Thyroid gland (tissue), 4 donors: ENCODE results near the gene BANK1. TPM values are rescaled to one million over a fixed set of nuclear protein-coding genes. Genes with fewer than 3 reads are reported as not detected.

Source experiments
- DNase-seq, 2 donors: peaks; one replicate each; pipeline ENCODE4 v3.0.0-alpha.2; 2019
- H3K27ac ChIP-seq, 3 donors: fragments of 200-600 bp; sonication (generic); 1 replicate in 2 of 3; 2 replicates in 1 of 3; pipeline ENCODE4 v1.5.1; 2016 to 2019; ENCODE audit warnings: mild to moderate bottlenecking in 1 of 3, moderate library complexity in 1 of 3
- H3K27me3 ChIP-seq: fragments of 200-600 bp; sonication (generic); one replicate; pipeline ENCODE4 v1.5.1; 2019
- H3K36me3 ChIP-seq, 2 donors: fragments of 200-600 bp; sonication (generic); one replicate each; pipeline ENCODE4 v1.5.1; 2016 to 2019
- H3K4me1 ChIP-seq, 2 donors: fragments of 200-600 bp; sonication (generic); one replicate each; pipeline ENCODE4 v1.5.1; 2017 to 2019
- H3K4me3 ChIP-seq, 3 donors: fragments of 200-600 bp; sonication (generic); replicated peaks in 1 of 3; 1 replicate in 2 of 3; 2 replicates in 1 of 3; pipeline ENCODE4 v1.5.1; 2016; ENCODE audit warnings: mild to moderate bottlenecking in 1 of 3
- H3K9me3 ChIP-seq: fragments of 200-600 bp; sonication (generic); one replicate; pipeline ENCODE4 v1.5.1; 2017
- POLR2A ChIP-seq, 2 donors: fragments of 450-650 bp; IDR thresholded peaks; one replicate each; pipeline ENCODE4 v1.6.1; 2017; ENCODE audit warnings: antibody characterized with exemption in 2 of 2, mild to moderate bottlenecking in 2 of 2, moderate library complexity in 1 of 2
- WGBS, 2 donors: methylation state at CpG; one replicate each; pipeline ENCODE4 v1.1.5; 2017; 5-methylcytosine and 5-hydroxymethylcytosine counted together
- intact Hi-C: fragments of 100-400 bp; cut with DNase I; formaldehyde crosslinking; loops from one replicate; pipeline ENCODE4 v1.15.1; 2023
- total RNA-seq, 4 donors: library from RNA; depleted of rRNA; stranded (reverse); fragments of >200 nt; gene quantifications; one replicate each; pipeline ENCODE4 v1.2.3, GENCODE V29; 2016
- TF ChIP-seq, protein P1 (sequence below), 6 experiments: fragments of 200-600 bp in 3 of 6; fragments of 450-650 bp in 3 of 6; sonication (generic) in 3 of 6; IDR thresholded peaks; one replicate each; pipeline ENCODE4 v1.5.1; 2016 to 2019; ENCODE audit warnings: antibody characterized with exemption in 6 of 6, mild to moderate bottlenecking in 2 of 6, inconsistent platforms in 1 of 6, moderate library complexity in 1 of 6

BANK1 gene, protein sequence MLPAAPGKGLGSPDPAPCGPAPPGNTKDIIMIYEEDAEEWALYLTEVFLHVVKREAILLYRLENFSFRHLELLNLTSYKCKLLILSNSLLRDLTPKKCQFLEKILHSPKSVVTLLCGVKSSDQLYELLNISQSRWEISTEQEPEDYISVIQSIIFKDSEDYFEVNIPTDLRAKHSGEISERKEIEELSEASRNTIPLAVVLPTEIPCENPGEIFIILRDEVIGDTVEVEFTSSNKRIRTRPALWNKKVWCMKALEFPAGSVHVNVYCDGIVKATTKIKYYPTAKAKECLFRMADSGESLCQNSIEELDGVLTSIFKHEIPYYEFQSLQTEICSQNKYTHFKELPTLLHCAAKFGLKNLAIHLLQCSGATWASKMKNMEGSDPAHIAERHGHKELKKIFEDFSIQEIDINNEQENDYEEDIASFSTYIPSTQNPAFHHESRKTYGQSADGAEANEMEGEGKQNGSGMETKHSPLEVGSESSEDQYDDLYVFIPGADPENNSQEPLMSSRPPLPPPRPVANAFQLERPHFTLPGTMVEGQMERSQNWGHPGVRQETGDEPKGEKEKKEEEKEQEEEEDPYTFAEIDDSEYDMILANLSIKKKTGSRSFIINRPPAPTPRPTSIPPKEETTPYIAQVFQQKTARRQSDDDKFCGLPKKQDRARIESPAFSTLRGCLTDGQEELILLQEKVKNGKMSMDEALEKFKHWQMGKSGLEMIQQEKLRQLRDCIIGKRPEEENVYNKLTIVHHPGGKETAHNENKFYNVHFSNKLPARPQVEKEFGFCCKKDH
- total RNA-seq = 10 to 100 TPM; 15.5 to 22.8 (median 20.3) TPM

GRCh38 chr4:101790521-101791181 is at the start of gene BANK1:
TSS of gene BANK1 (plus strand) at chr4:101790730. CDS start at chr4:101790881, 151 bp downstream.
- H3K27me3 ChIP-seq = no peaks in the 10 kb centered on the region
- H3K36me3 ChIP-seq = no peaks in the 10 kb centered on the region
- intact Hi-C loops = no loop called here
- H3K4me1 ChIP-seq = peaks cover 0 to 5% of the 10 kb centered on the region in 2 donors
- 8% methylated on average over 24 to 33 of the region's 44 CpGs for WGBS, 2 donors
- peak within 1 kb of the TSS; percentile 18 to 53 (median 25) for H3K4me3 ChIP-seq
- peak within 1 kb of the TSS; percentile 94 to 97 (median 96) for H3K27ac ChIP-seq
- TF ChIP-seq, protein P1, sequence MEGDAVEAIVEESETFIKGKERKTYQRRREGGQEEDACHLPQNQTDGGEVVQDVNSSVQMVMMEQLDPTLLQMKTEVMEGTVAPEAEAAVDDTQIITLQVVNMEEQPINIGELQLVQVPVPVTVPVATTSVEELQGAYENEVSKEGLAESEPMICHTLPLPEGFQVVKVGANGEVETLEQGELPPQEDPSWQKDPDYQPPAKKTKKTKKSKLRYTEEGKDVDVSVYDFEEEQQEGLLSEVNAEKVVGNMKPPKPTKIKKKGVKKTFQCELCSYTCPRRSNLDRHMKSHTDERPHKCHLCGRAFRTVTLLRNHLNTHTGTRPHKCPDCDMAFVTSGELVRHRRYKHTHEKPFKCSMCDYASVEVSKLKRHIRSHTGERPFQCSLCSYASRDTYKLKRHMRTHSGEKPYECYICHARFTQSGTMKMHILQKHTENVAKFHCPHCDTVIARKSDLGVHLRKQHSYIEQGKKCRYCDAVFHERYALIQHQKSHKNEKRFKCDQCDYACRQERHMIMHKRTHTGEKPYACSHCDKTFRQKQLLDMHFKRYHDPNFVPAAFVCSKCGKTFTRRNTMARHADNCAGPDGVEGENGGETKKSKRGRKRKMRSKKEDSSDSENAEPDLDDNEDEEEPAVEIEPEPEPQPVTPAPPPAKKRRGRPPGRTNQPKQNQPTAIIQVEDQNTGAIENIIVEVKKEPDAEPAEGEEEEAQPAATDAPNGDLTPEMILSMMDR (IDR thresholded peaks at IDR 0.05) = peak in 3 of 6 experiments; percentile 17 to 31 (median 23)
- TF ChIP-seq POLR2A (IDR thresholded peaks at IDR 0.05) = peak in 1 of 2 donors; percentile 73
- no peaks in the 10 kb centered on the region for H3K9me3 ChIP-seq
- peak; percentile 68 to 72 for DNase-seq

GRCh38 chr4:101753721-101754120 is 36.8 kb upstream of the BANK1 start:
- DNase-seq = no peak
- H3K27ac ChIP-seq = no peak overlapping the region
- intact Hi-C loops = no loop called here
- H3K4me1 ChIP-seq = no peaks in the 10 kb centered on the region
- no peaks in the 10 kb centered on the region for H3K36me3 ChIP-seq
- no peaks in the 10 kb centered on the region for H3K9me3 ChIP-seq
- WGBS, 2 donors = 49 to 50% methylated on average over 2 of the region's 2 CpGs
- H3K27me3 ChIP-seq = no peaks in the 10 kb centered on the region
- no peak overlapping the region for H3K4me3 ChIP-seq
- no peak for TF ChIP-seq POLR2A (IDR thresholded peaks at IDR 0.05)
- TF ChIP-seq, protein P1 (IDR thresholded peaks at IDR 0.05) = no peak

DNA sequence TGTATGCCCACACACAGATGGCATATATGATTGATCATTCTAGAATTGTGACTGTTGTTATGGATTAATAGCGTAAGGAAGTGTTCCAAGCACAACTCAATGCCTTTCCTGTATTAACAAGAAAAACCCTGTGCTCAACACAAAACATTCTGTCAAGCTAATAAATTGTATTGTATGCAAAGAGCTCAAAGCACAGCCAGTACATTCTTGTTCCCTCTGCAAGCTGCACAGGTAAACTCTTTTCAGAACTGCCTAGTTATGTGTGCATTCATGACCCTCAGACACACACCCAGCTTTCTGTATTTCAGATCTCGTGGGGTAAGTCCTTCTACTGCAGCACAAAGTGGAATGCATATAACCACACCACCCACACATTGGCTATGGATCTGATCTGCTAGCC is 34.3 kb upstream of the BANK1 start:
- Histone ChIP-seq H3K9me3 (no peaks in the 10 kb centered on the region), H3K27ac (no peak overlapping the region), H3K27me3 (no peaks in the 10 kb centered on the region), H3K4me1 (no peaks in the 10 kb centered on the region), H3K4me3 (no peak overlapping the region), H3K36me3 (no peaks in the 10 kb centered on the region)
- DNase-seq = no peak
- TF ChIP-seq, protein P1 (IDR thresholded peaks at IDR 0.05) = no peak
- no peak for TF ChIP-seq POLR2A (IDR thresholded peaks at IDR 0.05)
- 17 to 25% methylated on average over 2 of the region's 2 CpGs for WGBS, 2 donors
- intact Hi-C loops = no loop called here

GRCh38 chr4:101761405-101761804 is 29.1 kb upstream of the BANK1 start:
- H3K27ac ChIP-seq = no peak overlapping the region
- WGBS, 2 donors = 54 to 69% methylated on average over 1 of the region's 1 CpG
- no peaks in the 10 kb centered on the region for H3K27me3 ChIP-seq
- no peak for DNase-seq
- TF ChIP-seq, protein P1 (IDR thresholded peaks at IDR 0.05) = no peak
- no peak for TF ChIP-seq POLR2A (IDR thresholded peaks at IDR 0.05)
- no peaks in the 10 kb centered on the region for H3K36me3 ChIP-seq
- intact Hi-C loops = no loop called here
- H3K4me3 ChIP-seq = no peak overlapping the region
- no peaks in the 10 kb centered on the region for H3K4me1 ChIP-seq
- H3K9me3 ChIP-seq = no peaks in the 10 kb centered on the region
